H1 (cell line): ENCODE measurements around the gene SLC35F5. TPM values are rescaled to one million over a fixed set of nuclear protein-coding genes. Genes with fewer than 3 reads are reported as not detected.

Experiments used
- CTCF ChIA-PET: fragments of 300-600 bp; sonication (Branson Sonifier 250); formaldehyde crosslinking; loops from one replicate; lab custom pipeline; 2021; ENCODE audit not compliant: partially characterized antibody; lab: Charles Lee
- POLR2A ChIA-PET: fragments of 300-600 bp; sonication (Branson Sonifier 250); formaldehyde crosslinking; loops from one replicate; lab custom pipeline; 2021; ENCODE audit warnings: inconsistent platforms; ENCODE audit not compliant: partially characterized antibody; lab: Charles Lee
- DNase-seq, 2 experiments: peaks; one replicate each; pipeline versions ENCODE4 v3.0.0 to v3.0.0-alpha.2; 2010 to 2022; ENCODE audit warnings: low spot score in 2 of 2, low read depth in 1 of 2, mixed read lengths in 1 of 2
- FAIRE-seq: peaks from 2 replicates; lab custom pipeline; 2011; peaks lifted over from hg19 to GRCh38; lab: Jason Lieb, UNC
- H2AFZ ChIP-seq: 2 replicates; pipeline ENCODE4 v1.8.1; 2012; ENCODE audit warnings: low read length, inconsistent platforms
- H2AK5ac ChIP-seq: 2 replicates; pipeline ENCODE4 v1.6.1; 2013; ENCODE audit warnings: low read depth, low read length
- H2BK120ac ChIP-seq: replicated peaks from 2 replicates; pipeline ENCODE3; 2013; ENCODE audit warnings: low read depth, low read length, inconsistent platforms
- H2BK12ac ChIP-seq: 2 replicates; pipeline ENCODE4 v1.6.1; 2013; ENCODE audit warnings: low read depth, low read length
- H2BK15ac ChIP-seq: 2 replicates; pipeline ENCODE4 v1.6.1; 2013; ENCODE audit warnings: low read length
- H2BK20ac ChIP-seq: 2 replicates; pipeline ENCODE4 v1.6.1; 2013; ENCODE audit warnings: low read length
- H2BK5ac ChIP-seq: 2 replicates; pipeline ENCODE4 v1.6.1; 2013; ENCODE audit warnings: low read depth, low read length
- H3K14ac ChIP-seq: 2 replicates; pipeline ENCODE4 v1.6.1; 2013; ENCODE audit warnings: inconsistent platforms; ENCODE audit not compliant: insufficient read length
- H3K18ac ChIP-seq: 2 replicates; pipeline ENCODE4 v1.6.1; 2013; ENCODE audit warnings: low read length; ENCODE audit errors: extremely low read depth
- H3K23ac ChIP-seq: 2 replicates; pipeline ENCODE4 v1.6.1; 2013; ENCODE audit warnings: inconsistent platforms; ENCODE audit not compliant: insufficient read length
- H3K23me2 ChIP-seq: 2 replicates; pipeline ENCODE4 v1.6.1; 2013; ENCODE audit warnings: low read depth, low read length
- H3K27ac ChIP-seq: 2 replicates; pipeline ENCODE4 v1.6.1; 2011; ENCODE audit warnings: low read depth, low read length, inconsistent platforms
- H3K27me3 ChIP-seq, 4 experiments: replicated peaks in 1 of 4; 1 replicate in 1 of 4; 2 replicates in 3 of 4; pipeline versions ENCODE4 v1.6.1 to v1.8.1; 2011 to 2013; ENCODE audit warnings: low read length in 3 of 4, mild to moderate bottlenecking in 3 of 4, inconsistent platforms in 2 of 4, mixed read lengths in 2 of 4, moderate library complexity in 1 of 4; ENCODE audit not compliant: control insufficient read depth in 3 of 4, insufficient read depth in 3 of 4; ENCODE audit errors: extremely low read depth in 1 of 4
- H3K36me3 ChIP-seq, 4 experiments: 2 replicates each; pipeline versions ENCODE4 v1.6.1 to v1.8.1; 2011 to 2013; ENCODE audit warnings: mild to moderate bottlenecking in 4 of 4, low read length in 3 of 4, moderate library complexity in 2 of 4, control low read depth in 1 of 4, inconsistent platforms in 1 of 4; ENCODE audit not compliant: insufficient read depth in 4 of 4, control insufficient read depth in 2 of 4
- H3K4ac ChIP-seq: replicated peaks from 2 replicates; pipeline ENCODE3; 2013; ENCODE audit warnings: low read length, low read depth, mixed read lengths, inconsistent platforms; ENCODE audit not compliant: insufficient read length
- H3K4me1 ChIP-seq, 4 experiments: replicated peaks in 1 of 4; 1 replicate in 1 of 4; 2 replicates in 3 of 4; pipeline versions ENCODE4 v1.6.1 to v1.8.1; 2011 to 2013; ENCODE audit warnings: low read length in 3 of 4, inconsistent platforms in 2 of 4, mixed read lengths in 1 of 4; ENCODE audit not compliant: insufficient read depth in 4 of 4, control insufficient read depth in 3 of 4
- H3K4me2 ChIP-seq, 2 experiments: 2 replicates each; pipeline versions ENCODE4 v1.6.1 to v1.8.1; 2011 to 2013; ENCODE audit warnings: low read depth in 2 of 2, low read length in 2 of 2, control low read depth in 1 of 2, inconsistent platforms in 1 of 2, mild to moderate bottlenecking in 1 of 2; ENCODE audit not compliant: insufficient read depth in 1 of 2
- H3K4me3 ChIP-seq, 4 experiments: fragments of 200-600, 300-600 bp in 1 of 4; sonication (generic), shearing (Covaris generic), sonication (Bioruptor Twin) in 1 of 4; 2 replicates each; pipeline versions ENCODE4 v1.5.1 to v1.8.1; 2011 to 2016; ENCODE audit warnings: low read length in 4 of 4, low read depth in 3 of 4, control low read depth in 2 of 4, inconsistent platforms in 2 of 4, mild to moderate bottlenecking in 2 of 4, mixed read lengths in 1 of 4, moderate library complexity in 1 of 4; ENCODE audit not compliant: insufficient read depth in 2 of 4; ENCODE audit errors: extremely low read depth in 1 of 4
- H3K56ac ChIP-seq: replicated peaks from 2 replicates; pipeline ENCODE3; 2013; ENCODE audit warnings: low read depth, mild to moderate bottlenecking, mixed read lengths, low read length, inconsistent platforms; ENCODE audit not compliant: insufficient read length
- H3K79me1 ChIP-seq: 2 replicates; pipeline ENCODE4 v1.6.1; 2013; ENCODE audit warnings: low read depth, low read length, control low read depth
- H3K79me2 ChIP-seq, 2 experiments: 2 replicates each; pipeline versions ENCODE4 v1.6.1 to v1.8.1; 2012 to 2013; ENCODE audit warnings: low read length in 2 of 2, mild to moderate bottlenecking in 2 of 2, inconsistent platforms in 1 of 2; ENCODE audit not compliant: insufficient read depth in 2 of 2, control insufficient read depth in 1 of 2
- H3K9ac ChIP-seq, 4 experiments: replicated peaks in 1 of 4; 1 replicate in 1 of 4; 2 replicates in 3 of 4; pipeline versions ENCODE4 v1.6.1 to v1.8.1; 2011 to 2013; ENCODE audit warnings: low read depth in 3 of 4, low read length in 3 of 4, control low read depth in 2 of 4, mild to moderate bottlenecking in 2 of 4, moderate library complexity in 2 of 4, inconsistent platforms in 1 of 4; ENCODE audit errors: extremely low read depth in 1 of 4
- H3K9me3 ChIP-seq, 2 experiments: 2 replicates each; pipeline versions ENCODE4 v1.6.1 to v1.8.1; 2012 to 2013; ENCODE audit warnings: mild to moderate bottlenecking in 2 of 2, moderate library complexity in 2 of 2, control low read depth in 1 of 2, inconsistent platforms in 1 of 2, low read depth in 1 of 2, low read length in 1 of 2, mixed read lengths in 1 of 2; ENCODE audit not compliant: insufficient read depth in 2 of 2
- H4K20me1 ChIP-seq, 2 experiments: replicated peaks in 1 of 2; 2 replicates each; pipeline versions ENCODE3 to v1.8.1; 2011 to 2013; ENCODE audit warnings: inconsistent platforms in 2 of 2, low read length in 2 of 2, mild to moderate bottlenecking in 1 of 2; ENCODE audit not compliant: insufficient read depth in 2 of 2, control insufficient read depth in 1 of 2
- H4K5ac ChIP-seq: 2 replicates; pipeline ENCODE4 v1.6.1; 2013; ENCODE audit warnings: low read length, low read depth, mixed read lengths, inconsistent platforms; ENCODE audit not compliant: insufficient read length
- H4K8ac ChIP-seq: 2 replicates; pipeline ENCODE4 v1.8.0; 2013; ENCODE audit warnings: mild to moderate bottlenecking, moderate library complexity, low read length, inconsistent platforms; ENCODE audit not compliant: insufficient read depth; ENCODE audit errors: extremely low read depth
- H4K91ac ChIP-seq: replicated peaks from 2 replicates; pipeline ENCODE3; 2013; ENCODE audit warnings: low read length, mixed read lengths, inconsistent platforms; ENCODE audit not compliant: insufficient read length
- E2F6 ChIP-seq: IDR thresholded peaks from 2 replicates; pipeline ENCODE4 v1.6.1; 2012; ENCODE audit warnings: inconsistent platforms
- EGR1 ChIP-seq: IDR thresholded peaks from 2 replicates; pipeline ENCODE4 v1.6.1; 2011; ENCODE audit warnings: low read depth, low read length, borderline replicate concordance
- HDAC2 ChIP-seq, 2 experiments: fragments of 300-600 bp in 1 of 2; sonication (generic) in 1 of 2; IDR thresholded peaks; 2 replicates each; pipeline ENCODE4 v1.6.1; 2011 to 2012; ENCODE audit warnings: low read depth in 2 of 2, low read length in 2 of 2, mild to moderate bottlenecking in 2 of 2, moderate library complexity in 2 of 2, borderline replicate concordance in 1 of 2, inconsistent platforms in 1 of 2
- JUND ChIP-seq: IDR thresholded peaks from 2 replicates; pipeline ENCODE4 v1.6.1; 2011; ENCODE audit warnings: mild to moderate bottlenecking, improper control_type of control experiment, low read length
- SIRT6 ChIP-seq: IDR thresholded peaks from one replicate; pipeline ENCODE4 v1.7.1; 2012; ENCODE audit warnings: low read length, inconsistent platforms
- SRF ChIP-seq: IDR thresholded peaks from 2 replicates; pipeline ENCODE4 v1.6.1; 2011; ENCODE audit warnings: mild to moderate bottlenecking, low read depth, low read length, moderate library complexity
- SUZ12 ChIP-seq: fragments of 200-600 bp; sonication (generic); IDR thresholded peaks from 2 replicates; pipeline ENCODE4 v1.6.1; 2012; ENCODE audit warnings: mild to moderate bottlenecking, inconsistent platforms, low read length, moderate library complexity, mixed read lengths
- TCF12 ChIP-seq: IDR thresholded peaks from 2 replicates; pipeline ENCODE4 v1.6.1; 2011; ENCODE audit warnings: low read depth, mild to moderate bottlenecking, low read length
- WGBS, 2 experiments: shearing (Covaris generic) in 1 of 2; methylation state at CpG; one replicate each; pipeline versions ENCODE4 v1.1.6 to v1.1.7; 2013 to 2015; ENCODE audit warnings: low lambda C conversion rate in 2 of 2, mixed read lengths in 2 of 2, inconsistent platforms in 1 of 2, low coverage in 1 of 2, missing lambda C conversion rate in 1 of 2; ENCODE audit not compliant: insufficient replicate concordance in 2 of 2, insufficient coverage in 1 of 2, insufficient read length in 1 of 2; ENCODE audit errors: extremely low coverage in 1 of 2, missing lambda C conversion rate in 1 of 2; 5-methylcytosine and 5-hydroxymethylcytosine counted together
- polyA plus RNA-seq, 7 experiments: library from polyadenylated mRNA; depleted of rRNA in 3 of 7; stranded (reverse) in 5 of 7; unstranded in 2 of 7; fragments of >200 nt in 5 of 7; fragments of 200-250 nt in 2 of 7; gene quantifications; 1 replicate in 5 of 7; 2 replicates in 1 of 7; 4 replicates in 1 of 7; pipeline versions ENCODE4 v1.2.1 to v1.2.3, GENCODE V29; 2011 to 2013; ENCODE audit warnings: missing spikeins in 2 of 7, mixed read lengths in 2 of 7
- total RNA-seq: library from RNA; stranded (reverse); fragmentation: NEBNext Ultra II Directional; extraction: Animal tissue kit (Norgen Biotek cat#: 25700); gene quantifications from 2 replicates; pipeline ENCODE4 v1.2.1, GENCODE V29; 2021

SLC35F5 gene
- total and polyA plus RNA-seq, 2 of the 8 experiments (the other 6 are each of a cell fraction or from before 2014, with no cell fraction given): 11.8 to 22.2 TPM

GRCh38 chr2:113750385-113750784, 6.1 kb downstream of the SLC35F5 start:
- no peak overlapping the region for H2AK5ac ChIP-seq
- no peaks in the 10 kb centered on the region; a peak in 1 of 7 replicates for H3K4me1 ChIP-seq
- H3K23me2 ChIP-seq: 0 out of 2 replicates have a peak, but pooled peaks cover under 1% of the 10 kb centered on the region
- no peak overlapping the region for H3K18ac ChIP-seq
- no peak overlapping the region for H3K14ac ChIP-seq
- DNase-seq (no peak), FAIRE-seq (no peak)
- H3K23ac ChIP-seq: no peak overlapping the region
- ChIA-PET POLR2A (no interaction called here), CTCF (no interaction called here)
- H3K4me2 ChIP-seq: no peak overlapping the region
- H3K27ac ChIP-seq: no peak overlapping the region
- no peak overlapping the region for H3K9ac ChIP-seq
- no peak overlapping the region for H2BK120ac ChIP-seq
- H4K20me1 ChIP-seq: peaks cover 0 to 4% of the 10 kb centered on the region in 2 experiments
- H3K36me3 ChIP-seq: peaks cover 0 to 19% (median 1%) of the 10 kb centered on the region in 4 experiments; a peak in 3 of 8 replicates
- H3K27me3 ChIP-seq: no peaks in the 10 kb centered on the region
- no peak overlapping the region for H2BK12ac ChIP-seq
- H2AFZ ChIP-seq: no peak overlapping the region
- no peak overlapping the region for H4K5ac ChIP-seq
- WGBS, 2 experiments: 96% methylated on average over 4 of the region's 4 CpGs; no CpG with 5 or more reads in 1 of the 2 experiments
- no peaks in the 10 kb centered on the region for H3K9me3 ChIP-seq
- H3K4ac ChIP-seq: no peak overlapping the region
- peaks cover 2 to 13% of the 10 kb centered on the region in 2 experiments; a peak in 2 of 4 replicates for H3K79me2 ChIP-seq
- H3K56ac ChIP-seq: no peak overlapping the region
- TF ChIP-seq JUND: no peak
- TF ChIP-seq TCF12: no peak
- TF ChIP-seq E2F6: no peak
- no peak for TF ChIP-seq SUZ12
- no peak for TF ChIP-seq SIRT6
- no peak for TF ChIP-seq EGR1
- no peak for TF ChIP-seq HDAC2 (IDR thresholded peaks at IDR 0.05; ENCODE audit: borderline replicate concordance in 1 of 2, low read depth in 2 of 2, low read length in 2 of 2)
- no peak for TF ChIP-seq SRF
- no peak overlapping the region for H4K91ac ChIP-seq
- H2BK5ac ChIP-seq: no peak overlapping the region
- no peak overlapping the region for H2BK20ac ChIP-seq
- no peak overlapping the region for H3K4me3 ChIP-seq
- no peak overlapping the region for H2BK15ac ChIP-seq
- H3K79me1 ChIP-seq: no peaks in the 10 kb centered on the region
- no peak overlapping the region for H4K8ac ChIP-seq
